GM21381 (cell line): Measurements from ENCODE around the gene COL25A1.

Experiments
- ATAC-seq: cut with Tn5 transposase; IDR thresholded peaks from one replicate; pipeline ENCODE4 v1.9.1; 2021; ENCODE audit warnings: mild to moderate bottlenecking, moderate library complexity; ENCODE audit not compliant: unreplicated experiment

The COL25A1 gene

DNA sequence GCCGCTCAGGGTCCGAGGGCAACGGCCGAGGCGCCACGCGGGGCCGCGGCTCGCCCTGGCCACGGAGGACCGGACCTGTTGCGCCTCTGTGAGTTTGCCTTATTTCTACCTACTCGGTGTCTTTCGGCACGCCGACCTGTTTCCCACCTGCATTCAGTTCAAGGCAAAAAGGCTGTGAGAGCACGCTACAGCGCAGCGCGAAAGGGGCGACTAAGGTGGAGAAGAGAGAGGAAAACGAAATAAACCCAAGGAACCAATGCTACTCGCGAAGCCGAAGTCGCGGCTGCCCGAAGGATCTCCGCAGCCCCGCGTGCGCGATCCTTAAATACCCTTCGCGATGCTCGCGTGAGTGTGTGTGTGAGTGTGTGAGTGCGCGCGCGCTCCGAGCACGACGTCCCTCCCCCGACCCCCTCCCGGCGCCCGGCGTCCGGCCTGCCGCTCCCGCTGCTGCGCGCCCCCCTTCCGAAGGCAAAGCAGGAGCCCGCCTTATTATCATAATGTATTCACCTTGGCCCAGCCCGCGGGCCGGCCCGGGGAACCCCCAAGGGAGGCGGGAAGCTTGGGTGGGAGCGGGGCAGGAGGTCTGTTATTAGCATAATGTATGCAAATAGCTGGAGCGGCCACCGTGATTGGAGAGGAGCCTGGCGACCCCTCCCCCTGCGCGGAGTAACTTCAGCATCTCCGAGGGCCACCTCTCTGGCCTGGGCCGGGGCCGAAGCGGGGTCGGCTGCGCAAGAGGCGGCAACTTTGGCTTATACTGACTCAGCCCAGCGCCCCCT lies at the start of gene COL25A1:
COL25A1 (minus strand) TSS at position 298 of the 779 bp plus-strand sequence.
- ATAC-seq, result no peak

DNA sequence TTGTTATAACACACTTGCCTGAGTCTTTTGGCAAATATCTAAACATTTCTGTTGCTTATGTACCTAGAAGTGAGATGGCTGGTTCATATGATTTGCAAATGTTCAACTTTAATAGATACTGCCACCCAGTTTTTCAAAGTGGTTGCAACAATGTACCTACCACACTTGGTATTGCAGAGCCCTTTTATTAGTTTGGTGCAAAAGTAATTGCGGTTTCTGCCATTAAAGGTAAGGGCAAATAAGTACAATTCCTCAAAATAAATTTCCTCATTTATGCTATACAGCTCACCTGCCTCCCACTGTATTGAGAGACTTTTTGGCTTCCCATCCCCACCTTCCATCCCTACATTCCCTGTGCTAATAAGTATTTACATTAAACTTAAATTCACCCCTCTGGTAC lies 47.7 kb upstream of the COL25A1 start:
- no peak for ATAC-seq

DNA sequence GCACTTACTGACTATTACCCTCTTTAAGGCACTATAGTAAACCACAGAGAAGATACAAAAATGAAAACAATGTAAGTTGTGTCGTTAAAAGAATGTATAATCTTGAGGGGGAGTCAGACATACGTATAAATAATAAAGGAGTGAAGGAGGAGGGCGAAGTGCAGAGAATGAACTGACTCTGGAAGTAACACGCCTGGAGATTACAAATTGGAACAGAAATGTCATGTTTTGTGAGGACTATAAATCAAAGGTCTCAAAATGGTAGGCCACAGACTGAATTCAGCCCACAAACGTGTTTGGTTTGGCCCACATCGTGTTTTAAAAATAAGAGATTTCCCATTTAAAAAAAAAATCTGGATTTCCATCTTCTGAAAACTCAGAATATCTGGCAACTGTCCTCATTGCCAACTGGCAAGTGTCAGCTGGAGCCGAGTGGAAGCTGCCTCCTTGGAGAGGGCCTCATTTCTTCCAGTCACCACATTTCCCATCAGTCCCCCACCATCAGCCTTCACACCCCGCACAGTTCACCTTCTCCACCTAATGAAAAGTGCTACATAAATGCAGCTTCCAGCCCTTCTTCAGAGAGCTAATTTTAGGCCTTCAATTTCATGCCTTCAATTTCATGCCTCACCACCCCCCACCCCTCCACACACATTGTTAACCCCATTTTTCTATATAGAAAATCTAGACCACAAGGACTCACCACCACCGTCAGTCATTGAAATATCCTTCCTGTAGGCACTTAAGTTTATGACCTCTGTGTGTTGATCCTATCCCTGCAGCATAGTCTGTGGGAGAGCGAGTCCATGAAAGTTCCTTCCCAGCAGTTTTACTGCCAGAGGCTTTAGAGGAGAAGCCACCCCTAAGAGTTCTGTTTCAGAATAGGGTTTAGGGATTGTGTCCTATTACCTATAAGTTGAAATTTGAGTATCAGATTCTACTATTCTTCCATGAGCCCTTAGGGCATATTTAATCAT lies 32.0 kb upstream of the COL25A1 start:
- ATAC-seq, result no peak

DNA sequence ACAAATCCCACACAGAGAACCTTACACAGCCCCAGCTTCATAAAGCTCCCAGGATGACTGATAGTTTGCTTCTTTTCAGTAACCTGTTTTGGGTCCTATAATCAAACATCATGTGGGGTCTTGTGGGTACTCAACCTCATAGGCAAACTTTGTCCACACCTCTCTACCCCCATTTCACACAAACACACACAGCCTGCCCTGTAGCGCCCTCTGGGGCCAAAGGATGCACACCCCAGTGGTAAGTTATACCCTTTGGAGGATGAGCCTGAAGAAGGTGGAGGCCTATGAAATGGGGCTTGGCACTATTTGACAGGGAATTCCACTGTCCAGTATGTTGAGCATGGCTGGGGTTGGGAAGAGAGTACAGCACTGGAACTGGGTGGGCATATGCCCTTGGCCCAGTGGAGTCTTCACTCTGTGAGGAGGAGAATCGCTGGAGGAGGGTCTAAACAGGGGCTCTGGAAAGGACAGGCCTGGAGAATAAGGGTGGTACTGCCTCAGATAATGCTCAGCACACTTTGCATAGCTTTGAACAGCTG lies 30.5 kb upstream of the COL25A1 start:
- no peak for ATAC-seq

DNA sequence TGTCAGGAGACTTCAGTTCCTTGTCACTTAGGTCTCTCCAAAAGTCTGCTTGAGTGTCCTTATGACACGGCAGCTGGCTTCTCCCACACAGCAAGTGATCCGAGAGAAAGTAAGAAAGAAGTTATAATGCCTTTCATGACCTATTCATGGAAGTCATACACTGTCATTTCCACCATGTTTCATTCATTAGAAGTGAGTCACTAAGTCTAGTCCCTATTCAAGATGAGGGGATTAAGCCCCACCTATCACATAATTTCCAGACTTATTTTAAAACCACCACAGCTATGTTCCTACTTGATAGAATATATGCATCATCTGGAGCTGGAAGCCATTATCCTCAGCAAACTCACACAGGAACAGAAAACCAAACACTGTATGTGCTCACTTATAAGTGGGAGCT lies 25.2 kb upstream of the COL25A1 start:
- ATAC-seq, result no peak

DNA sequence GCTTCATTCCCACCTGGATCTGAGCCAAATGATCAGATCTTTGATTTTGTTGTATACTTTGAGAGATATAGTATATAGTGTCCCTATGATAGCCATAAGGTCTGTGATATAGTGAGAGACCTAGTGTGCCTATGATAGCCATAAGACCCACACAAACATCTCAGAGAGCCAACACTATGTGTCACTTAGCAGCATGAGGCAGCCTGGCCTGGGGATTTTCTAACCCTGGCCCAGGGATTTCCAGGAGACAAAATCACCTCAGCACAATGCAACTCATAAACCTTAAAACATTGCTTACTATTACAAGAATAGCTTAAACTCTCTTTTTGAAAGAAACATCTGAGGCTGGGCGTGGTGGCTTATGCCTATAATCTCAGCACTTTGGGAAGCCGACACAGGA lies 23.2 kb upstream of the COL25A1 start:
- ATAC-seq, result no peak

DNA sequence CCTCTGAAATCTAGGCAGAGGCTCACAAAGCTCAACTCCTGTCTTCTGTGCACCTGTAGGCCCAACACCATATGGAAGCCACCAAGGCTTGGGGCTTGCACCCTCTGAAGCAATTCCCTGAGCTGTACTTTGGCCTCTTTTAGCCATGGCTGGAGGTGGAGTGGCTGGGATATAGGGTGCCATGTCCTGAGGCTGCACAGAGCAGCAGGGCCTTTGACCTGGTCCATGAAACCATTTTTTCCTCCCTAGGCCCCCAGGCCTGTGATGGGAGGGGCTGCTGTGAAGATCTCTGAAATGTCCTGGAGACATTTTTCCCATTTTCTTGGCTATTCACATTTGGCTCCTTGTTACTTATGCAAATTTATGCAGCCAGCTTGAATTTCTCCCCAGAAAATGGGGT lies 20.9 kb upstream of the COL25A1 start:
- ATAC-seq, result no peak

DNA sequence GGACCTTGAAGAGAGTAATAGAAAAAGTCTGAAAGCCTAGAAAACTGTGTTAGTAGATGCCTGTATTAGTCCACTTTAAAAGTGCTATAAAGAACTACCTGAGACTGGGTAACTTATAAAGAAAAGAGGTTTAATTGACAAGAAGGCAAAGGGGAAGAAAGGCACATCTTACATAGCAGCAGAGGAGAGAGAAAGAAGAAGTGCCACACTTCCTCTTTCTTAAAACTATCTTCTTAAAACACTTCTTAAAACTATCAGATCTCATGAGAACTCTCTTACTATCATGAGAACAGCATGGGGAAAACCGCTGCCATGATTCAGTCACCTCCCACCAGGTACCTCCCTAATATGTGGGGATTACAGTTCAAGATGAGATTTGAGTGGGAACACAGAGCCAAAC lies 18.8 kb upstream of the COL25A1 start:
- ATAC-seq, result no peak

DNA sequence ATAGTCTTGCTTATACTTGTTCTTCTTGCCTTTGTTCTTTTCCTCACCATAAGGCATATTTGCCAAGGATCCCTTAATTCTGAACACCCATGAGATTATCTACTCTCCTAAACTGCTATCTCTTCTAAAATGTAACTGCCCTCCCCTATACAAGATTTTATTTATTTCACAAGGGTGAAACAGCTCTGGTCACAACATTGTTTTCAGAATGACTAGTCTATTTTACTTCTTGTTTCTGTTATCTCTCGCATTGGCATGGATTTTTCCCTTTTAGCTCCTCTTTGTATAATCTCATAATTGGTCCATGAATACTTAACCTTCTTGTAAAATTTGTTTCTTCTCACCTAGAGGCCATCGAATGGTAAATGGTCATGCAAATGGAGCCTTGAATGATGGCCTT lies 17.2 kb upstream of the COL25A1 start:
- no peak for ATAC-seq

DNA sequence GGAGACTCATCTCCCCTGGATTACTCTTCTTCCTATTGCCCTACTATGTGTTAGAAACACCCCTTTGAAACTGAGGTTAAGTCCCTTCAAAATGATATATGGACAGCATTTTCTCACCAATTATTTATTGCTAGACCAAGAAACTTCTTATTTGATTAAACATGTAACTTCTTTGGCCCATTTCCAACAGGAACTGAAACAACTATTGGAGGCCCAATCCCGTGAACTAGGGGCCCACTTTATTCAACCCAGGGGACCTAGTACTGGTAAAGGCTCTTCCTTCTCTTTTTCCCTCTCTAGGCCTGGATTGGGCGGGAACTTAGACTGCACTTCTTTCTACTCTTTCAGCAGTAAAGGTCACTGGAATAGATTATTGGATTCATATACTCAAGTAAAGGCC lies 16.7 kb upstream of the COL25A1 start:
- ATAC-seq, result no peak

DNA sequence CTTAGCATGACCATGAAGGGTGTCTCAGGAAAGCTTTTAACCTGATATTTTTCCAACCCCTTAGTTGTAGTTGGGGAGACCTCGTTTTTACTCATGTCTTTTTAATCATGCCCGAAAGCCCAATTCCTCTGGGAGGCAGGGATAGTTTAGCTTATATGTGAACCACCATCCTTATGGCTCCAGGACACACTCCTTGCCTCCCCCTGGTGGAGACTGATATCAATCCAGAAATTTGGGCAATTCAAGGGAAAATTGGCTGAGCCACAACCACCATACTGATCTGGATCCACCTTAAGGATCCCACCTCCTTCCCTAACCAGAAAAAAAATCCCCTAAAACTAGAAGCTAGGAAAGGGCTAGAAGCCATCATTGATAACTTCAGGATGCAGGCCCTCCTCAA lies 13.4 kb upstream of the COL25A1 start:
- ATAC-seq, result no peak

DNA sequence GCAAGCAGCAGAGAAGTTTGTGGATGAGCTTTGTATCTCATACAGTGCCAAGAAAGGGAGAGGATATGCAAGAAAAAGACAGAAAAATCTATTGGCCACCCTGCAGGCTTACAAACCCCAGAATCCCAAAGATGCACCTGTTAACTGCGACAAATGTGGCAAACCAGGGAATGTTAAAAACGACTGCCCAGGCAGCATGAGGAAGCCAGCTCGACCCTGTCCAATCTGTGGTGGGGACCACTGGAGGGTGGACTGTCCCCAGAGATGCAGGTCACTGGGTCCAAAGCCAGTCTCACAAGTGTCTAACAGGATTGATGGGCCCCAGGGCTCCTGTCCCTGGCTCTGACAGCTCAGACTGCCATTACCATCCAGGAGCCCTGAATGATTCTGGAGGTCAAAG lies 12.9 kb upstream of the COL25A1 start:
- ATAC-seq, result no peak

DNA sequence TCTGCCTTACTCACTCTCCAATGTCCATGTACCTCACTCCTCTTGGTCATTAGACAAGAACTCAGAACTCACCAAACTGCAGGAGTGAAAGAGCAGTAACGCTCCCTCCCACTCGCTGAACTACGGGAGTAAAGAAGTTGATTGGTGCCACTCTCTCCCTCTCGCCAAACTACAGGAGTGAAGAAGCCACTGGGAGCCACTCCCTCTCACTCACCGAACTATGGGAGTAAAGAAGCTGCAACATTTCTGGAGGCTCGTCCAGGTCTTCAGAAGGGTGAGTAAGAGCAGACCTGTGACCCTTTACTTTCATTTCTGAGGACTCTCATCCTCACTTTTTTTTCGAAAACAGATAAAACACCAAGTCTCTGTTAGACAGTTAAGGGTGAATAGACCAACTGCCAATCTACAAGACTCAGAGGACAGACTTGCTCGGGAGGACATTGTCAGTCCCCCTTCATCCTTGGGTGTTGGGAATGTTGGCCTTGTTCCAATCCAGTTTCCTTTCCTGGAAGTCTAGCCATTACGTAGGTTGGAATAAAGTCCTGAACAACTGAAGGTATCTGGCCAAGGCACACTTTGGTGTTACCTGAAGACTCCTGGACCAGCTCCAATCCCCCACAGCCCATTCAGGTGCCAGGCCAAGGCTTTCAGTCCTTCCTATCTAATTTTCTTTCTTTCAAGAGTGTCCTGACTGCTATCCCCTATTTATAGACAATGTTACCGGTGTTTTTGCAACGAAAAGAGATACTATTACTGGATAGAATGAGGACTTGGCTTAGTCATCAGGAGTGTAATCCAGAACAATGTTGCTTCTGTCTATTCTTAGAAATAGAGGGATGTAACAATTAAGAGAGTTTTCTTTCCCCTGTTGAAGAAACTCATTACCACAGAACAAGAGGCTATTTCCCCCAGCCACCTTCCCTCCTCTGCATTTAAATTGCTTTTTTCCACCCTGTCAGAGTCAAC lies 11.0 kb upstream of the COL25A1 start:
- no peak for ATAC-seq

DNA sequence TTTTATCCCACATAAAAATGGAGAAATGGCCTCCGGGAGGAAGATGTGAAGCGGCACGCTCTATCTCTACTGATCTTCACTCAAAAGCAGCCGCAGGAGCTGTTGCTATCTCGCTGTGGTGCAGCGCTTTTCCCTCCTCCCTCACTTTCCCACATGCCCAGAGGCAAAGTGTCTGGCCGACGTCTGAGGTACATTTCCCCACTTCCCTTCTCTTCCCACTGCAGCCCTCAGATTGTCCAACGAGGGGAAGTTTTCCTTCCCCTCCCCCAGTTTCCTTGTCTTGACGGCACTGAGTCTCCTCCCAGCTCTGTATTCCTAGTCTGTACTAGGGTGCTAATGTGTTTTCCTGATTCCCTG lies 660 bp upstream of the COL25A1 start:
- no peak for ATAC-seq

DNA sequence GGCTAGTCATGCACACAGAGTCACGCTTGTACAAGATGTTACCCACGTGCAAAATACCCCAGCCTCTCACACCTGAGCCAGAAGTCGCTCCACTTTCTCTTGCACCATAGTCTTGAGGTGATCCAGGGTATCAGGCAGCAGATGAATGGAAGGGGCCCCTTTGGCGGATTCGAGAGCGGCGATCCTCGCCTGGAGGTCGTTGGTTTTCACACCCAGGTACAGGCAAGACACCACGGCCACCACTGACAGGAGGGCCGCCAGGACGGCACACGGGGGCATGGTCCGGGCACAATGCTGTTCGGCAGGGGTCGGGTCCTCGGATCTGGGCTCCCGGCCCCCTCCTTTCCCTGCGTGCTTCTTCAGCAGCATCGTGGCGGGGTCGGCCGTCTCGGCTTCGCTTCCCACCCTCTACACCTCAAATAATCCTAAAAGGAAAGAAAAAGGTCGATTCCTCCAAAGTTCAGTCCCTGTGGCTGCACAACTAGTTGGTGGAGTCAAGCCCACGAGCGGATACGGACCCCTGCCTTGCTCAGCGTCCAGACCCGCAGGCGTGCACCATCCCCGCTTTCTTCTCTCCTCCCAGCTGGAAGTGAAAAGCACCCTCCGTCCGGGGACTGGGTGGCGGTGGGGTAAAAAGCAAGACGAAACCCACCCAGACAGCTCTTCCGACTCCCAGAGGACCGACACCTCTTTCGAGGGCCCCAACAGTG lies 652 bp downstream of the COL25A1 start:
- no peak for ATAC-seq

DNA sequence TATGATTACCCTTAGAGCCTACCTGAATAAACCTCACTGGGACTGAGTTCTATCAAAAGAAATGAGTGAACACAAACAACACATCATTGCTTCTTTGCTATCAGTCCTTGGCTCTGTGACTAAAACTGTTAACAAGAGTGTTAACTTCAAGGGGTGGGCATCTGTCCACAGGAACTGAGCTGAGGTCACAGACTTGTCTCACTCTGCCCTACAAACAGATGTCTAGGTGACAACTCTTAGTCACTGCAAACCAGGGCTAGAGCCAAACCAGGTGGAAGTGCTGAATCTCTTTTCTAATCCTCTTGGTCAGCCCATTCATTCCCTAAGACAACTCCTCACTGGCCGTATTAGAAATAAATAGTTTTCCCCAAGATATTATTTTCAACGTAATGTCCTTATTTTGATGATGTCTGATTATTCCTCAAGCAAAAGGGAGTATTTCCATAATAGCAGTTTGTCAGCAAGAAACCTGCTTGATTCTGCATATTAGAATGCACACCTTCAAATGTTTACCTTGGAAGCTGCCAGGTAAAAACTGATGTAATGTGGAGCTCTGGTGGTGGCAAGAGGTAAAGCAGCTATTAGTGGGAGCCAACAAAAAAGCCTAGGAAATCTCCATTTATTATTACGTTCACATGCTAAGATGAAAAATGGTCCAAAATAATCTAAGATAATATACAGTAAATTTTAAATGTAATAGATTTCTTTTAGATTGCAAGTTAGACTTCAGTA lies 4.0 kb downstream of the COL25A1 start:
- no peak for ATAC-seq

DNA sequence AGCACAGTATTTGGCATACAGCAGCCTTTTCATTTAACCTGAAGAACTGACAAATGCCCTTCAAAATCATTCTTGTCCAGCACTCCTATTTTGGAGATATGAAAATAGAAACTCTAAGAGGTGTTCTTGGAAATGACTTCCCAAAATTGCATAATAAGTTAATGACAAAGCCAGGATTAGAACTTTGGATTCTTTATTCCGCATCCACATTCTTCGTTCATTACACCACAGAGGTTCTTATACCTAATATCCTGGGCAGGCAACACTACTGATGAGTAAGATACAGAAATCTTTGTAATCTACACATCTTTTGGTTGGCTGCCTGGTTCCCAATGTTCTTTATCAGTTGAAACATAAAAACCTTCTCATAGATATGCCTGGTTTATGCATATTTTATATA lies 5.9 kb downstream of the COL25A1 start:
- ATAC-seq, result no peak

DNA sequence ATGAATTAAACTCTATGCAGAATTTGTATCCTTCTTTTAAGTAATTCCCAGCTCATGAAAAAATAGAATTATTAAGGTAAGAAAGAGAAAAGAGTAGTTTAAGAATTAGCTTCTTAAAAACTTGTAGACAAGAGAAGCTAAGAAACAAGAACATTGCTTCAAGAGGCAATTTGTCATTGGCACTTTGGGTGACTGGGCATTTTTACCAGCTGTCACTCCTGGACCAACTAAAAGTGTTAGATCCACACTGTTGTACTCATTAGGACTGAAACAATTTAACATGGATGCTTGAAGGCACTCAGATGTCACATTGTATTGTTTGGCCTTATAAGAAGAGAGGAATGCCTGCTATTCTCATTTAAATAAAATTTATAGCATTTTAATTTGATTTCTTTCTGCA lies 7.4 kb downstream of the COL25A1 start:
- no peak for ATAC-seq

DNA sequence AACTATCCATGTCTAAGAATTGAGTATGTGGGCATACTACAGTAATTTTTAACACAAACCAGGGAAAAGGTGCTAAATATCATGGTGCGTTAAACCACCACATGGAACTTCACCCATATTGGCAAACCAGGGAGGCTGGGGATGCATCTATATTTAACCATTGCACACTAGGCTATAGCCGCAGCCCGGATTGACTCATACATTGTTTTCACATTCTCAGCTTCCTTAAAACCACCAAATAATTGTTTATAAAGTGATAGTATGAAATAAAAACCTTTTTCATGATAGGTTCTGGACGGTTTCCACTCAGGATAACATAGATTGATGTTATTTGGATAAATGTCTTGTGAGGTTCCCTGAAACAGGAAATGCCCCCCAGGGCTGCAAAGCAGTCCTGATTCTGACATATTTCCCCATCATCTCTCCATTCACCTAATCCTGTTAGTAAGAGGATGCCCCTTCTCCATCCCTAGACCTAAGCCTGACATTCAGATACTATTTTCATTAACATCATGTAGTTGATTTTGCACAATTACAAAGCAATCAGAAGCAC lies 7.9 kb downstream of the COL25A1 start:
- ATAC-seq, result no peak
